Cardiac fibroblast (primary cell): ENCODE data around the gene PDGFRB.

Source experiments
- DNase-seq, 2 donors: peaks; one replicate each; pipeline versions ENCODE4 v3.0.0 to v3.0.0-alpha.2; 2010; ENCODE audit warnings: low read depth in 2 of 2
- H3K4me3 ChIP-seq, 2 donors: replicated peaks in 1 of 2; 1 replicate in 1 of 2; 2 replicates in 1 of 2; pipeline ENCODE4 v1.5.1; 2011; ENCODE audit warnings: low read depth in 2 of 2, low read length in 2 of 2, mild to moderate bottlenecking in 2 of 2, moderate library complexity in 1 of 2
- TF ChIP-seq, protein P1 (sequence below): IDR thresholded peaks from one replicate; pipeline ENCODE4 v1.5.1; 2011; ENCODE audit warnings: low read depth, mild to moderate bottlenecking, low read length, inconsistent platforms

PDGFRB gene

DNA sequence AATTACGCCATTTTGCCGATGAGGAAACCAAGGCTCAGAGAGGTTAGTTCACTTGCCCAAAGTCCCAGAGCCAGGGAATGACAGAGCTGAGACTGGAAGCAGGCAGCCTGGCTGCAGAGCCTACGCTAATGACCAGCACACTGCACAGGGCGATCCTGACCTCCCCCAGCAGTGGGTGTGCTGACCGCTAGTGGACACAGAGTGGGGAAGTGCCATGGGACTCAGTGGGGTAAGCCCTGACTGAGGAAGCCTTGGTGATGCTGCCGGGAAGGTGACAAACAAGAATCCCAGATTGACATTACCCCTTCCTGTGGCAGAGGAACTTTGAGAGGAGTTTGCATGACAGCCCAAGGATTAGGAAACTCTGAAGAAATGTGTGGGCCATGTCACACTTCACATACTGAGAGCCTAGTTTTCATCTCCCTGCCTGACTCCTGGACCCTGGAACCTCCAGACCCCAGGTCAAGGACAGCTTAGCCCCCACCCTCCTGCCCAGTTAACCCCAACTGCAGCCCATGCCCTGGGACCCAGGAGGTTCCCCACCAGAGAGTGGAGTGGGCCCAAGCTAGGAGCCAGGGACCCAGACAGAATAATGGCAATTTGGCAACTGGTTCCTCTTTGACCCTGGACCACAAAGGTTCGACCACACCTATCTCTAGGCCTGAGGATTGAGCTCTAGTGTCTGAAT, 49.6 kb downstream of the PDGFRB start:
- DNase-seq = no peak
- TF ChIP-seq, protein P1, sequence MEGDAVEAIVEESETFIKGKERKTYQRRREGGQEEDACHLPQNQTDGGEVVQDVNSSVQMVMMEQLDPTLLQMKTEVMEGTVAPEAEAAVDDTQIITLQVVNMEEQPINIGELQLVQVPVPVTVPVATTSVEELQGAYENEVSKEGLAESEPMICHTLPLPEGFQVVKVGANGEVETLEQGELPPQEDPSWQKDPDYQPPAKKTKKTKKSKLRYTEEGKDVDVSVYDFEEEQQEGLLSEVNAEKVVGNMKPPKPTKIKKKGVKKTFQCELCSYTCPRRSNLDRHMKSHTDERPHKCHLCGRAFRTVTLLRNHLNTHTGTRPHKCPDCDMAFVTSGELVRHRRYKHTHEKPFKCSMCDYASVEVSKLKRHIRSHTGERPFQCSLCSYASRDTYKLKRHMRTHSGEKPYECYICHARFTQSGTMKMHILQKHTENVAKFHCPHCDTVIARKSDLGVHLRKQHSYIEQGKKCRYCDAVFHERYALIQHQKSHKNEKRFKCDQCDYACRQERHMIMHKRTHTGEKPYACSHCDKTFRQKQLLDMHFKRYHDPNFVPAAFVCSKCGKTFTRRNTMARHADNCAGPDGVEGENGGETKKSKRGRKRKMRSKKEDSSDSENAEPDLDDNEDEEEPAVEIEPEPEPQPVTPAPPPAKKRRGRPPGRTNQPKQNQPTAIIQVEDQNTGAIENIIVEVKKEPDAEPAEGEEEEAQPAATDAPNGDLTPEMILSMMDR = no peak
- H3K4me3 ChIP-seq = no peak overlapping the region

DNA sequence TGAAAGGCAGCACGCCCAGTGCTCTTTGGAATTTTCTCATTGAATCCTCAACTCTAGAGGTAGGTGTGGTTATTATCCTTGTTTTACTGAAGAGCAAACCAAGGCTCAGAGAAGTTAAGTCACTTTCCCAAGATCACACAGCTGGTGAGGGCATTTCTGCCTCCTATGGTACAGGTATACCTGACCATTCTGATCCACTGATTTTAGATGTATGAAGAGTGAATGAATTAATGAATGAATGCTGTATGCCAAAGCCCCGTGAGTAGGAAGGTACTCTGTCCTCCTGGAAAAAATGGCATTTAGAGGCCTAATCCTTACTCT, 51.1 kb downstream of the PDGFRB start:
- TF ChIP-seq, protein P1 = no peak
- no peak for DNase-seq
- no peak overlapping the region for H3K4me3 ChIP-seq

DNA sequence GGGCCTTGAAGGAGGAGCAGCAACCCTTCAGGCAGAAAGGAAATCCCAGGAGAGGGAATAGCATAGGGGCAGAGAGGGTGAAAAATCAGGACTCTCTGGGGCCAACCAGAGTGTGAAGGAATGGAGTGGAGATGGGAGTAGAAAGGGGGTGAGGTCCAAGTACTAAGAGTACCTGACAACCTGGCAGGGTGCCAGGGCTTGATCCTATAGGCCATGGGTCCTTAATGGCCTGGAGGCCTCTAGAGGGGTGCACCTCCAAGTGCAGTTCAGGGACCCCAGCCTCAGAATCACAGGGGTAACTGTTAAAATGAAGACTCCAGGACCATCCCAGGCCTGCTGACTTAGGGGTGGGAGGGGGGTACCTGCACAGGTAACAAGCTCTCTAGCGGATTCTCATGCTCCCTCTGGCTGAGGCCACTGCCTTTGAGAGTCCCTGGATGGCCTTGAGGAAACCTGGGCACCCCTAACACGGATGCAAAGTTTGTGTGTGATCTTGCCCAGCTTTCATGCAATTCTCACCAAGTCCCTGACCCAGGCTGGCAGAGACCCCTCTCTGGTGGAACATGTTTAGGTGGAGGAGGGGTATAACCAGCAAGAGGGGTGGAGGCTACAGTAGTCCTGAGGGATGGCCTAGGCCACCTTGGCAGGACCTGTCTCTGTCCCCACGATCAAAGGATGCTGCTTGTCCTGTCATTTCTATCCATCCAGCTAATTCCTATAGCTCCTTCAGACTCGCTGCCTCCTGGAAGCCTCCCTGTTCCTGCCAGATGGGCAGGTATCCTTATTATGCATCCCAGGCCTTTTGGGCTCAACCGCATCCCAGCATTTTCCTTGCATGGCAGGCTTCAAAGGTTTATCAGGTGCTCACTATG, 51.7 kb downstream of the PDGFRB start:
- TF ChIP-seq, protein P1 = no peak
- H3K4me3 ChIP-seq = no peak overlapping the region
- no peak for DNase-seq

DNA sequence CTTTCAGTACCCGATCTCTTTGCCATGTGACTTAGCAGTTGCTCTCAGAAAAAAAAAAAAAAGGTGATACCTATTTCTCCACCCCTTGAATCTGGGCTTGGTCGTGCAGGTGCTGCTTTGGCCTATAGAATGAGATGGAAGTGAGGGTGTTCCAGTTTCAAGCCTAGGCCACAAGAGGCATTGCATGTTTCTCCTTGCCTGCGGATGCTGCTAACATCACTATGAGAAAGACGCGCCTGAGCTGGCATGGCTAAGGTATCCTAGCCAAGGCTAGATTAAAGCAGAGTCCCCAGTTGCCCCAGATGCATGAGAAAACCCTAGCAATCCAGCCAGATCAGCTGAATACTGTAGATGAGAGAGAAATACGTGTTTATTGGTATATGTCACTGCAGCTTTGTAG, 54.6 kb downstream of the PDGFRB start:
- TF ChIP-seq, protein P1 = no peak
- no peak overlapping the region for H3K4me3 ChIP-seq
- no peak for DNase-seq

DNA sequence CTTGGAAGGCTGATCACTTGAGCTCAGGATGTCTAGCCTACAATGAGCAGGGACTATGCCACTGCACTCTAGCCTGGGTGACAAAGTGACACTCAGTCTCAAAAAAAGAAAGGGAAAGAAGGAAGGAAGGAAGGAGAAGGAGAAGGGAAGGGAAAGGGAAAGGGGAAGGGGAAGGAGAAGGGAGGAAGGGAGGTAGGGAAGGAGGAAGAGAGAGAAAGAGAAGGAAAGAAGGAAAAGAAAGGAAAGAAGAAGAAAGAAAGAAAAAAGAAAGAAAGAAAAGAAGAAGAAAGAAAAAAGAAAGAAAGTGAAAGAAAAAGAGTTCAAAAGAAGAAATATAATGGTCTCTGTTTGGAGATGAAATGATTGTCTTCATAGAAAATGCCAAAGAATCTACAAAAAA, 58.5 kb downstream of the PDGFRB start:
- no peak for DNase-seq
- TF ChIP-seq, protein P1 = no peak
- H3K4me3 ChIP-seq = no peak overlapping the region

DNA sequence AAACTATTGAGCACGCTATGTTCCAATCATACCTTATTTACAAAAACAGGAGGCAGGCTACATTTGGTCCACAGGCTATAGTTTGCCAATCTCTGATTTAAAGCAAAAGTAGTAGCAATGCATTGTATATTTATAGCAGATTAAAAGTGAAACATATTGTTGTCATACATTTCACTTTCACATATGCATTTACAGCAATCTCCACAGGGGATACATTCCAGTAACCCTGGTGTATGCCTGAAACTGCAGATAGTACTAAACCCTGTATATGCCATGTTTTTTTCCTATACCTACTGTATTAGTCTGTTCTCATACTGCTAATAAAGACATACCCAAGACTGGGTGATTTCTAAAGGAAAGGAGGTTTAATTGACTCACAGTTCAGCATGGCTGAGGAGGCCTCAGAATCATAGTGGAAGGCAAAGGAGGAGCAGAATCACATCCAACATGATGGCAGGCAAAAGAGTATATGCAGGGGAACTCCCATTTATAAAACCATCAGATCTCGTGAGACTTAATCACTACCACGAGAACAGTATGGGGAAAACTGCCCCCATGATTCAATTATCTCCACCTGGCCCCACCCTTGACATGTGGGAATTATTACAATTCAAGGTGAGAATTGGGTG, 63.4 kb downstream of the PDGFRB start:
- TF ChIP-seq, protein P1 = no peak
- no peak overlapping the region for H3K4me3 ChIP-seq
- DNase-seq = no peak
